WTC11 (cell line): Measurements from ENCODE around the gene ATR. TPM values are rescaled to one million over a fixed set of nuclear protein-coding genes. Genes with fewer than 3 reads are reported as not detected.

Source experiments
- ATAC-seq: fragments of 200-7000 bp; cut with Tn5 transposase; 2 replicates; pipeline ENCODE4 v1.10.0; 2021; ENCODE audit warnings: mild to moderate bottlenecking, moderate library complexity
- CTCF ChIA-PET: fragments of 300-600 bp; sonication (Branson Sonifier 250); formaldehyde crosslinking; loops from one replicate; lab custom pipeline; 2021; ENCODE audit warnings: antibody characterized with exemption; lab: Charles Lee
- POLR2A ChIA-PET: fragments of 350-600 bp; sonication (Branson Sonifier 250); formaldehyde crosslinking; loops from one replicate; lab custom pipeline; 2021; ENCODE audit warnings: antibody characterized with exemption; lab: Charles Lee
- DNase-seq: peaks from one replicate; pipeline ENCODE4 v3.0.0; 2021; ENCODE audit warnings: low spot score
- H3K27ac Mint-ChIP-seq: 2 replicates; pipeline ENCODE4 v1.8.0; 2021; ENCODE audit warnings: mixed read lengths
- H3K27me3 Mint-ChIP-seq: 2 replicates; pipeline ENCODE4 v1.8.0; 2021; ENCODE audit warnings: low read depth, mild to moderate bottlenecking, moderate library complexity, mixed read lengths
- H3K36me3 Mint-ChIP-seq: 2 replicates; pipeline ENCODE4 v1.8.0; 2021; ENCODE audit warnings: mixed read lengths
- H3K4me1 Mint-ChIP-seq: 2 replicates; pipeline ENCODE4 v1.8.0; 2022; ENCODE audit warnings: mixed read lengths
- H3K4me3 Mint-ChIP-seq: 2 replicates; pipeline ENCODE4 v1.8.0; 2021; ENCODE audit warnings: mild to moderate bottlenecking, moderate library complexity, mixed read lengths
- H3K9me3 Mint-ChIP-seq: 2 replicates; pipeline ENCODE4 v1.8.0; 2021; ENCODE audit warnings: mixed read lengths
- ARID4B ChIP-seq: sonication (generic); formaldehyde crosslinking; IDR thresholded peaks from 2 replicates; pipeline ENCODE4 v1.8.0; 2023; ENCODE audit warnings: missing genetic modification reagents, mild to moderate bottlenecking, borderline replicate concordance
- ATF1 ChIP-seq: sonication (generic); formaldehyde crosslinking; IDR thresholded peaks from 2 replicates; pipeline ENCODE4 v1.8.1; 2023; ENCODE audit warnings: mild to moderate bottlenecking, moderate library complexity, missing genetic modification reagents
- CBFB ChIP-seq: sonication (generic); formaldehyde crosslinking; IDR thresholded peaks from 2 replicates; pipeline ENCODE4 v1.8.1; 2022; ENCODE audit warnings: mild to moderate bottlenecking, low read depth, missing genetic modification reagents
- CDX4 ChIP-seq: fragments of 250-450 bp; sonication (Bioruptor Pico); IDR thresholded peaks from 2 replicates; pipeline ENCODE4 v1.9.0; 2021; ENCODE audit warnings: moderate library complexity, mild to moderate bottlenecking, inconsistent platforms, borderline replicate concordance
- CREB1 ChIP-seq: sonication (generic); formaldehyde crosslinking; IDR thresholded peaks from 2 replicates; pipeline ENCODE4 v1.8.0; 2023; ENCODE audit warnings: mild to moderate bottlenecking, missing genetic modification reagents
- CREM ChIP-seq: sonication (generic); formaldehyde crosslinking; IDR thresholded peaks from 2 replicates; pipeline ENCODE4 v1.8.1; 2022; ENCODE audit warnings: mild to moderate bottlenecking, missing genetic modification reagents, moderate library complexity
- GRHL2 ChIP-seq: fragments of 250-450 bp; sonication (Bioruptor Pico); IDR thresholded peaks from 2 replicates; pipeline ENCODE4 v1.8.0; 2022; ENCODE audit warnings: mild to moderate bottlenecking, moderate library complexity; ENCODE audit not compliant: insufficient replicate concordance, severe bottlenecking
- HMGA2 ChIP-seq: fragments of 250-450 bp; sonication (Bioruptor Pico); IDR thresholded peaks from 2 replicates; pipeline ENCODE4 v1.4.0; 2021; ENCODE audit warnings: mild to moderate bottlenecking, moderate library complexity
- JAZF1 ChIP-seq: fragments of 250-450 bp; sonication (Bioruptor Pico); IDR thresholded peaks from 2 replicates; pipeline ENCODE4 v1.9.0; 2021; ENCODE audit warnings: moderate library complexity, mild to moderate bottlenecking, inconsistent platforms
- KAT7 ChIP-seq: sonication (generic); formaldehyde crosslinking; IDR thresholded peaks from 2 replicates; pipeline ENCODE4 v1.8.1; 2023; ENCODE audit warnings: missing genetic modification reagents, mild to moderate bottlenecking, borderline replicate concordance
- MXD4 ChIP-seq: fragments of 250-450 bp; sonication (Bioruptor Pico); IDR thresholded peaks from 2 replicates; pipeline ENCODE4 v1.8.0; 2021; ENCODE audit warnings: mild to moderate bottlenecking, moderate library complexity, borderline replicate concordance
- NR1H2 ChIP-seq: sonication (generic); formaldehyde crosslinking; IDR thresholded peaks from 2 replicates; pipeline ENCODE4 v1.9.0; 2021; ENCODE audit warnings: mild to moderate bottlenecking, moderate library complexity, missing genetic modification reagents
- NR2C2 ChIP-seq: sonication (generic); formaldehyde crosslinking; IDR thresholded peaks from 2 replicates; pipeline ENCODE4 v1.8.0; 2022; ENCODE audit warnings: mild to moderate bottlenecking, missing genetic modification reagents
- OVOL2 ChIP-seq: fragments of 250-450 bp; sonication (Bioruptor Pico); IDR thresholded peaks from 2 replicates; pipeline ENCODE4 v1.9.0; 2021; ENCODE audit warnings: mild to moderate bottlenecking, borderline replicate concordance
- RELA ChIP-seq: sonication (generic); formaldehyde crosslinking; IDR thresholded peaks from 2 replicates; pipeline ENCODE4 v1.8.1; 2022; ENCODE audit warnings: missing genetic modification reagents, mild to moderate bottlenecking, borderline replicate concordance
- TP53 ChIP-seq: sonication (generic); formaldehyde crosslinking; IDR thresholded peaks from 2 replicates; pipeline ENCODE4 v1.8.1; 2023; ENCODE audit warnings: mild to moderate bottlenecking, missing genetic modification reagents
- ZNF263 ChIP-seq: sonication (generic); formaldehyde crosslinking; IDR thresholded peaks from 2 replicates; pipeline ENCODE4 v1.8.1; 2022; ENCODE audit warnings: low read depth, mild to moderate bottlenecking, moderate library complexity, missing genetic modification reagents
- ZNF317 ChIP-seq: sonication (generic); formaldehyde crosslinking; IDR thresholded peaks from 2 replicates; pipeline ENCODE4 v1.8.1; 2023; ENCODE audit warnings: low read depth, mild to moderate bottlenecking, moderate library complexity, missing genetic modification reagents, borderline replicate concordance
- ZNF512 ChIP-seq: sonication (generic); formaldehyde crosslinking; IDR thresholded peaks from 2 replicates; pipeline ENCODE4 v1.8.1; 2022; ENCODE audit warnings: missing genetic modification reagents, borderline replicate concordance
- ZNF671 ChIP-seq: fragments of 250-450 bp; sonication (Bioruptor Pico); IDR thresholded peaks from 2 replicates; pipeline ENCODE4 v1.8.0; 2021; ENCODE audit warnings: mild to moderate bottlenecking
- total RNA-seq: library from RNA; stranded (reverse); gene quantifications from 3 replicates; pipeline ENCODE4 v1.2.3, GENCODE V29; 2021
- TF ChIP-seq, protein P1 (sequence below): sonication (generic); formaldehyde crosslinking; IDR thresholded peaks from 2 replicates; pipeline ENCODE4 v1.8.1; 2022; ENCODE audit warnings: low read depth, mild to moderate bottlenecking, moderate library complexity, missing genetic modification reagents, borderline replicate concordance
- TF ChIP-seq, protein P2 (sequence below): sonication (generic); formaldehyde crosslinking; IDR thresholded peaks from 2 replicates; pipeline ENCODE4 v1.8.1; 2022; ENCODE audit warnings: mild to moderate bottlenecking, missing genetic modification reagents, moderate library complexity, borderline replicate concordance

The ATR gene
- total RNA-seq, 1 experiment from 2014 or later, result 26.7 TPM

DNA sequence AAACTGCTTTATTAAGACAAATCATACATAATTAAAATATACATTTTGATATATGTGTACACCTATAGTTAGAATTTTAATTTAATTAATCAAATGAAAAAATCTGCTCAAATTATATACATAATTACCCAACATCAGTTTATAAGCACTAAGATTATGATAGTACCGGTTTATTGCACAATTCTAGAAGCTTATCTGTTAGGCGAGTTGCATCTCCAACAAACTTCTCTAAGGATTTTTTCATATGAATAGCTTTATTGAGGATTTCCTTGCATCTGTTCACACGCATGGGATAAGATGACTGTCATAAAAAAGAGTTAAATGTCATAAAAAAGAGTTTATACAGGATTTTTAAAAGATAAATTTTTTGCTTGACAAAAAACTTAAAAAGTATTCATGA, 110.8 kb downstream of the ATR start:
- Mint-ChIP-seq H3K4me3 (no peak overlapping the region), H3K4me1 (no peaks in the 10 kb centered on the region)
- no peak for TF ChIP-seq RELA (CRISPR knock-in tag)
- no peak for TF ChIP-seq HMGA2
- no peak for TF ChIP-seq ZNF263 (CRISPR knock-in tag)
- TF ChIP-seq, protein P1, sequence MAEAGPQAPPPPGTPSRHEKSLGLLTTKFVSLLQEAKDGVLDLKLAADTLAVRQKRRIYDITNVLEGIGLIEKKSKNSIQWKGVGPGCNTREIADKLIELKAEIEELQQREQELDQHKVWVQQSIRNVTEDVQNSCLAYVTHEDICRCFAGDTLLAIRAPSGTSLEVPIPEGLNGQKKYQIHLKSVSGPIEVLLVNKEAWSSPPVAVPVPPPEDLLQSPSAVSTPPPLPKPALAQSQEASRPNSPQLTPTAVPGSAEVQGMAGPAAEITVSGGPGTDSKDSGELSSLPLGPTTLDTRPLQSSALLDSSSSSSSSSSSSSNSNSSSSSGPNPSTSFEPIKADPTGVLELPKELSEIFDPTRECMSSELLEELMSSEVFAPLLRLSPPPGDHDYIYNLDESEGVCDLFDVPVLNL (CRISPR knock-in tag), result no peak
- no peak for TF ChIP-seq CDX4 (CRISPR knock-in tag)
- no peak for TF ChIP-seq ATF1 (CRISPR knock-in tag)
- TF ChIP-seq CREM (CRISPR knock-in tag), result no peak
- TF ChIP-seq NR2C2 (CRISPR knock-in tag), result no peak
- no peak for TF ChIP-seq ARID4B (CRISPR knock-in tag)
- no peak for TF ChIP-seq OVOL2 (CRISPR knock-in tag)
- TF ChIP-seq ZNF512 (CRISPR knock-in tag), result no peak
- TF ChIP-seq, all 79 proteins: peak for 0
- DNase-seq (no peak), ATAC-seq (no peak)
- Mint-ChIP-seq H3K27ac (no peak overlapping the region), H3K36me3 (no peaks in the 10 kb centered on the region), H3K27me3 (no peaks in the 10 kb centered on the region), H3K9me3 (no peaks in the 10 kb centered on the region)
- ChIA-PET POLR2A (no interaction called here), CTCF (no interaction called here)

DNA sequence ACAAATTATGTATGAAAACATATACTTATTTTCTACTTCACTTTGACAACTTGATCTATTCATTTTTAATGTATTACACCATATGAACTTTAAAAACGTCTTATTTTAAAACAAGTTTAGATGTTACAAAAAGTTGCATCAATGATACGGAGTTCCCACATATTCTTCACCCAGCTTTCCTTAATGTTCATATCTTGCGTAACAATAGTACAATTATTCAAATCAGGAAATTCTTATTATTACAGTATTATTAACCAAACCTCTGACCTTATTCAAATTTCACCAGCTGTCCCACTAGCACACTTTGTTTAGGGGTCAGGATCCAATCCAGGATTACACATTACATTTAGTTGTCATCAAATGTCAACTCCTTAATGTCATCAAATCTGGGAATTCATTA, 117.8 kb downstream of the ATR start:
- H3K27ac Mint-ChIP-seq, result no peak overlapping the region
- POLR2A ChIA-PET, result no interaction called here
- H3K4me1 Mint-ChIP-seq, result no peaks in the 10 kb centered on the region

More for the DNA sequence above, 117.8 kb downstream of the ATR start:
- CTCF ChIA-PET, result no interaction called here
- no peaks in the 10 kb centered on the region for H3K27me3 Mint-ChIP-seq
- H3K4me3 Mint-ChIP-seq, result no peak overlapping the region
- ATAC-seq (no peak), DNase-seq (no peak)
- peaks cover 4% of the 10 kb centered on the region for H3K36me3 Mint-ChIP-seq
- H3K9me3 Mint-ChIP-seq, result no peaks in the 10 kb centered on the region
- no peak for TF ChIP-seq MXD4 (CRISPR knock-in tag)
- TF ChIP-seq OVOL2 (CRISPR knock-in tag), result no peak
- no peak for TF ChIP-seq TP53 (CRISPR knock-in tag)
- TF ChIP-seq NR1H2, result no peak
- TF ChIP-seq GRHL2 (CRISPR knock-in tag), result no peak
- TF ChIP-seq, protein P2, sequence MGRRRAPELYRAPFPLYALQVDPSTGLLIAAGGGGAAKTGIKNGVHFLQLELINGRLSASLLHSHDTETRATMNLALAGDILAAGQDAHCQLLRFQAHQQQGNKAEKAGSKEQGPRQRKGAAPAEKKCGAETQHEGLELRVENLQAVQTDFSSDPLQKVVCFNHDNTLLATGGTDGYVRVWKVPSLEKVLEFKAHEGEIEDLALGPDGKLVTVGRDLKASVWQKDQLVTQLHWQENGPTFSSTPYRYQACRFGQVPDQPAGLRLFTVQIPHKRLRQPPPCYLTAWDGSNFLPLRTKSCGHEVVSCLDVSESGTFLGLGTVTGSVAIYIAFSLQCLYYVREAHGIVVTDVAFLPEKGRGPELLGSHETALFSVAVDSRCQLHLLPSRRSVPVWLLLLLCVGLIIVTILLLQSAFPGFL (CRISPR knock-in tag), result no peak
- no peak for TF ChIP-seq ZNF317 (CRISPR knock-in tag)
- TF ChIP-seq ZNF671 (CRISPR knock-in tag), result no peak
- no peak for TF ChIP-seq KAT7 (CRISPR knock-in tag)
- TF ChIP-seq CREB1 (CRISPR knock-in tag), result no peak
- no peak for TF ChIP-seq CBFB (CRISPR knock-in tag)
- TF ChIP-seq JAZF1 (CRISPR knock-in tag), result no peak
